GM12878 (cell line): Measurements from ENCODE around the gene ANKS1A. TPM values are rescaled to one million over a fixed set of nuclear protein-coding genes. Genes with fewer than 3 reads are reported as not detected.

Experiments used
- ATAC-seq: fragments of 200-7000 bp; cut with Tn5 transposase; 3 replicates; pipeline ENCODE4 v1.9.1; 2020; ENCODE audit warnings: mild to moderate bottlenecking, moderate library complexity
- BruUV-seq: library from RNA; stranded (reverse); fragments of 400-500 nt; replicated peaks from 2 replicates; lab custom pipeline; 2021; lab: Mats Ljungman, UMichigan
- CTCF ChIA-PET: fragments of 300-600 bp; sonication (Branson Sonifier 250); formaldehyde crosslinking; extraction: SDS; loops from one replicate; lab custom pipeline; 2021; ENCODE audit warnings: inconsistent platforms; lab: Yijun Ruan, JAX
- POLR2A ChIA-PET: fragments of 350-600 bp; formaldehyde crosslinking; extraction: SDS; loops from one replicate; lab custom pipeline; 2021; ENCODE audit warnings: inconsistent platforms; lab: Charles Lee
- RAD21 ChIA-PET: fragments of 300-600 bp; sonication (Branson Sonifier 250); formaldehyde crosslinking; loops from one replicate; lab custom pipeline; 2023; ENCODE audit warnings: antibody characterized with exemption; ENCODE audit not compliant: unreplicated experiment; lab: Charles Lee
- SMC1A ChIA-PET: fragments of 300-600 bp; sonication (Branson Sonifier 250); formaldehyde crosslinking; loops from one replicate; lab custom pipeline; 2023; ENCODE audit not compliant: unreplicated experiment, uncharacterized antibody; lab: Charles Lee
- DNase-seq: peaks from one replicate; pipeline ENCODE4 v3.0.0-alpha.2; 2011; ENCODE audit warnings: low read depth, low spot score
- FAIRE-seq: peaks from 3 replicates; lab custom pipeline; 2011; peaks lifted over from hg19 to GRCh38; lab: Jason Lieb, UNC
- H2AFZ ChIP-seq: 2 replicates; pipeline ENCODE4 v1.6.0; 2011; ENCODE audit warnings: low read depth, low read length, control low read depth; ENCODE audit not compliant: control insufficient read depth
- H3K27ac ChIP-seq: 2 replicates; pipeline ENCODE4 v1.5.1; 2011; ENCODE audit warnings: control low read depth; ENCODE audit not compliant: control insufficient read depth, insufficient read depth
- H3K27me3 ChIP-seq, 2 experiments: replicated peaks in 1 of 2; 2 replicates each; pipeline versions ENCODE4 v1.6.0 to v1.6.1; 2011; ENCODE audit warnings: low read length in 1 of 2; ENCODE audit not compliant: control insufficient read depth in 2 of 2, insufficient read depth in 2 of 2
- H3K36me3 ChIP-seq, 2 experiments: 2 replicates each; pipeline ENCODE4 v1.5.1; 2011; ENCODE audit warnings: low read length in 1 of 2; ENCODE audit not compliant: control insufficient read depth in 2 of 2, insufficient read depth in 2 of 2
- H3K4me1 ChIP-seq: 2 replicates; pipeline ENCODE4 v1.6.1; 2011; ENCODE audit warnings: mild to moderate bottlenecking, low read length, moderate library complexity, mixed read lengths; ENCODE audit not compliant: control insufficient read depth, insufficient read depth
- H3K4me2 ChIP-seq: 2 replicates; pipeline ENCODE4 v1.6.0; 2011; ENCODE audit warnings: control low read depth; ENCODE audit not compliant: control insufficient read depth, insufficient read depth
- H3K4me3 ChIP-seq: fragments of 200-600 bp; sonication (generic); 2 replicates; pipeline ENCODE4 v1.5.1; 2016
- H3K79me2 ChIP-seq: 2 replicates; pipeline ENCODE4 v1.6.0; 2011; ENCODE audit warnings: low read length; ENCODE audit not compliant: control insufficient read depth, insufficient read depth
- H3K9ac ChIP-seq: 2 replicates; pipeline ENCODE4 v1.8.0; 2011; ENCODE audit warnings: low read length, control low read depth, mixed read lengths; ENCODE audit not compliant: control insufficient read depth, insufficient read depth
- H3K9me3 ChIP-seq: replicated peaks from 3 replicates; pipeline ENCODE4 v1.5.1; 2011; ENCODE audit warnings: mild to moderate bottlenecking, low read length; ENCODE audit not compliant: control insufficient read depth, insufficient read depth
- H4K20me1 ChIP-seq: 2 replicates; pipeline ENCODE4 v1.6.0; 2011; ENCODE audit not compliant: control insufficient read depth, insufficient read depth
- CHD1 ChIP-seq: IDR thresholded peaks from 2 replicates; pipeline ENCODE4 v1.6.1; 2012; ENCODE audit warnings: low read depth, low read length, improper control_type of control experiment
- EZH2 ChIP-seq: IDR thresholded peaks from 2 replicates; pipeline ENCODE4 v1.6.1; 2012; ENCODE audit warnings: low read depth, mild to moderate bottlenecking, control low read depth, inconsistent platforms, low read length, borderline replicate concordance; ENCODE audit not compliant: control insufficient read depth
- HCFC1 ChIP-seq: fragments of 150-350 bp; IDR thresholded peaks from 2 replicates; pipeline ENCODE4 v1.6.1; 2014; ENCODE audit warnings: low read length
- IKZF2 ChIP-seq, 2 experiments: fragments of 450-650 bp; IDR thresholded peaks; 2 replicates each; pipeline ENCODE4 v1.6.1; 2017; ENCODE audit warnings: mild to moderate bottlenecking in 2 of 2, moderate library complexity in 2 of 2
- JUNB ChIP-seq: IDR thresholded peaks from 2 replicates; pipeline ENCODE4 v1.6.1; 2016; ENCODE audit warnings: antibody characterized with exemption, mild to moderate bottlenecking
- LARP7 ChIP-seq: fragments of 450-650 bp; IDR thresholded peaks from 2 replicates; pipeline ENCODE4 v1.6.1; 2017; ENCODE audit warnings: mild to moderate bottlenecking
- MEF2B ChIP-seq: fragments of 450-650 bp; IDR thresholded peaks from 2 replicates; pipeline ENCODE4 v1.6.1; 2018; ENCODE audit warnings: mild to moderate bottlenecking, moderate library complexity; ENCODE audit not compliant: partially characterized antibody, poor library complexity, severe bottlenecking
- NFIC ChIP-seq: IDR thresholded peaks from 2 replicates; pipeline ENCODE4 v1.6.1; 2012; ENCODE audit warnings: low read depth, mild to moderate bottlenecking, inconsistent platforms, low read length, moderate library complexity
- PAX8 ChIP-seq: fragments of 450-650 bp; IDR thresholded peaks from 2 replicates; pipeline ENCODE4 v1.6.1; 2017; ENCODE audit warnings: mild to moderate bottlenecking, moderate library complexity
- RAD21 ChIP-seq: IDR thresholded peaks from 2 replicates; pipeline ENCODE4 v1.6.1; 2011; ENCODE audit warnings: mild to moderate bottlenecking, low read depth, low read length, moderate library complexity; ENCODE audit not compliant: insufficient read depth
- RCOR1 ChIP-seq: conservative IDR thresholded peaks from 2 replicates; pipeline ENCODE4 v1.6.1; 2012; ENCODE audit warnings: low read depth, low read length, improper control_type of control experiment
- SREBF1 ChIP-seq: IDR thresholded peaks from 2 replicates; pipeline ENCODE4 v1.6.1; 2012; ENCODE audit warnings: mild to moderate bottlenecking, low read length
- SUPT20H ChIP-seq: IDR thresholded peaks from 2 replicates; pipeline ENCODE4 v1.6.1; 2011; ENCODE audit warnings: low read depth, mild to moderate bottlenecking, low read length, moderate library complexity, borderline replicate concordance; ENCODE audit not compliant: control insufficient read depth
- WGBS: methylation state at CpG from one replicate; pipeline ENCODE4 v1.1.6; 2016; ENCODE audit warnings: low lambda C conversion rate; ENCODE audit not compliant: insufficient replicate concordance, insufficient coverage; ENCODE audit errors: missing lambda C conversion rate; 5-methylcytosine and 5-hydroxymethylcytosine counted together
- in situ Hi-C: fragments of 300-500 bp; cut with MboI; formaldehyde crosslinking; loops from 9 replicates; pipeline ENCODE4 v1.14.3; 2018; ENCODE audit warnings: mixed read lengths
- intact Hi-C: fragments of 100-400 bp; cut with micrococcal nuclease; formaldehyde crosslinking; loops from one replicate; pipeline ENCODE4 v1.14.2; 2022; ENCODE audit not compliant: unreplicated experiment
- polyA plus RNA-seq, 11 experiments: library from polyadenylated mRNA; depleted of rRNA in 4 of 11; unstranded in 6 of 11; stranded (reverse) in 5 of 11; fragments of >200 nt; fragmentation: Nextera tagmentation in 4 of 11; fragmentation: Illumina TruSeq in 1 of 11; extraction: Ambion mirVana in 4 of 11; extraction: Trizol in 1 of 11; gene quantifications; 1 replicate in 1 of 11; 2 replicates in 10 of 11; pipeline versions ENCODE4 v1.2.1 to v1.2.3, GENCODE V29; 2011 to 2016; ENCODE audit warnings: inconsistent platforms in 2 of 11, missing spikeins in 2 of 11, low read depth in 1 of 11
- total RNA-seq, 4 experiments: library from RNA; depleted of rRNA in 3 of 4; stranded (reverse); fragments of >200 nt in 3 of 4; fragmentation: Illumina TruSeq in 1 of 4; extraction: Trizol in 1 of 4; gene quantifications; 2 replicates each; pipeline versions ENCODE4 v1.2.1 to v1.2.3, GENCODE V29; 2013 to 2021
- TF ChIP-seq, protein P1 (sequence below): IDR thresholded peaks from 2 replicates; pipeline ENCODE4 v1.6.1; 2012; ENCODE audit warnings: low read length, inconsistent platforms
- TF ChIP-seq, protein P2 (sequence below): IDR thresholded peaks from 2 replicates; pipeline ENCODE4 v1.6.1; 2011; ENCODE audit warnings: borderline replicate concordance, low read depth, mild to moderate bottlenecking, moderate library complexity, low read length; ENCODE audit not compliant: insufficient read depth, poor library complexity, severe bottlenecking

The ANKS1A gene
- total and polyA plus RNA-seq, 10 of the 15 experiments (the other 5 are each of a cell fraction or from before 2014, with no cell fraction given): 0.60 to 7.0 (median 3.0) TPM

DNA sequence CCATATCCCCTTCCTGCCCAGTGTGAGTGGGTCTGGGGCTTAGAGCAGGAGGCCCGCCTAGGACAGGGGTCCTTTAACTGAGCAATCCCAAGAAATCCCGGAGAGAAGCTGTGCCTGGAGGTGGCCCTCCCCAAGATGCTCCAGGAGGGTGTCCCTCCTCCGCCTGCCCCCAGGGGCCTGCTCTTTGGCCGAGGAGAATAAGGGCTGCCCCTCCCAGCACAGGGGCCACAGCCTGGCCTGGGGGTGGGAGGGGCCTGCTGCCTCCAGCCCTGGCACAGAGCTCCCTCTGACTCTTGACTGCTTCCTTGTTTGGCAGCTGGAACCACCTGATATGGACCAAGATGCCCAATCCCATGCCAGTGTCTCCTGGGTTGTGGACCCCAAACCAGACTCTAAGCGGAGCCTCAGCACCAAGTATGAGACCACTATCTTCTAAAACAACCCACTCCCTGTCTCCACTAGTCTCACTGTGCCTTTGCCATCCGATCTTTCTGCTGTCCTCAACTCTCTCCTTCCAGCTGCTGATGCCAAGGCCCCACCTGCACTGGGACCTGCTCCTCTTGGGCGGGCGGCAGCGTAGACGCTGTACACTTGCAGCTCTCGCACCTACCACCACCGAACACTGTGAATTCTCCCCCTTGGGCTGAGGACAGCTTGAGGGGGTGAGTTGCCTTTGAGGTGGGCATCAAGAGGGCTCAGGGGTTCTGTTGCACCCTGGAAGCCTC lies 197.7 kb downstream of the ANKS1A start:
- no TSS peak for BruUV-seq
- no peak for TF ChIP-seq NFIC
- no peak for TF ChIP-seq HCFC1
- TF ChIP-seq LARP7: no peak
- no peak for TF ChIP-seq CHD1
- TF ChIP-seq EZH2: no peak
- TF ChIP-seq, protein P1, sequence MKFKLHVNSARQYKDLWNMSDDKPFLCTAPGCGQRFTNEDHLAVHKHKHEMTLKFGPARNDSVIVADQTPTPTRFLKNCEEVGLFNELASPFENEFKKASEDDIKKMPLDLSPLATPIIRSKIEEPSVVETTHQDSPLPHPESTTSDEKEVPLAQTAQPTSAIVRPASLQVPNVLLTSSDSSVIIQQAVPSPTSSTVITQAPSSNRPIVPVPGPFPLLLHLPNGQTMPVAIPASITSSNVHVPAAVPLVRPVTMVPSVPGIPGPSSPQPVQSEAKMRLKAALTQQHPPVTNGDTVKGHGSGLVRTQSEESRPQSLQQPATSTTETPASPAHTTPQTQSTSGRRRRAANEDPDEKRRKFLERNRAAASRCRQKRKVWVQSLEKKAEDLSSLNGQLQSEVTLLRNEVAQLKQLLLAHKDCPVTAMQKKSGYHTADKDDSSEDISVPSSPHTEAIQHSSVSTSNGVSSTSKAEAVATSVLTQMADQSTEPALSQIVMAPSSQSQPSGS: no peak
- TF ChIP-seq MEF2B: no peak
- no peak for TF ChIP-seq SUPT20H
- no peak for TF ChIP-seq RAD21
- TF ChIP-seq, protein P2, sequence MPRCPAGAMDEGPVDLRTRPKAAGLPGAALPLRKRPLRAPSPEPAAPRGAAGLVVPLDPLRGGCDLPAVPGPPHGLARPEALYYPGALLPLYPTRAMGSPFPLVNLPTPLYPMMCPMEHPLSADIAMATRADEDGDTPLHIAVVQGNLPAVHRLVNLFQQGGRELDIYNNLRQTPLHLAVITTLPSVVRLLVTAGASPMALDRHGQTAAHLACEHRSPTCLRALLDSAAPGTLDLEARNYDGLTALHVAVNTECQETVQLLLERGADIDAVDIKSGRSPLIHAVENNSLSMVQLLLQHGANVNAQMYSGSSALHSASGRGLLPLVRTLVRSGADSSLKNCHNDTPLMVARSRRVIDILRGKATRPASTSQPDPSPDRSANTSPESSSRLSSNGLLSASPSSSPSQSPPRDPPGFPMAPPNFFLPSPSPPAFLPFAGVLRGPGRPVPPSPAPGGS: no peak
- TF ChIP-seq IKZF2 (IDR thresholded peaks at IDR 0.05): no peak
- TF ChIP-seq SREBF1: no peak
- no peak for TF ChIP-seq PAX8
- no peak for TF ChIP-seq RCOR1
- no peak for TF ChIP-seq JUNB
- in situ Hi-C loops (no loop called here), intact Hi-C loops (no loop called here)
- H3K9ac ChIP-seq: no peak overlapping the region
- no peak for DNase-seq
- H3K4me3 ChIP-seq: no peak overlapping the region
- no peaks in the 10 kb centered on the region for H3K4me1 ChIP-seq
- ChIA-PET POLR2A (no interaction called here), CTCF (interaction anchor here (0.6 kb wide), 1 partner anchor 115 kb away, joined by 4 read pairs; no protein-coding TSS in a partner anchor), RAD21 (no interaction called here), SMC1A (no interaction called here)
- no peak for ATAC-seq
- no peak overlapping the region for H3K27ac ChIP-seq
- WGBS: 88% methylated on average over 12 of the region's 12 CpGs
- FAIRE-seq: no peak
- no peaks in the 10 kb centered on the region for H3K79me2 ChIP-seq
- no peaks in the 10 kb centered on the region; a peak in 2 of 4 replicates for H3K36me3 ChIP-seq
- H3K27me3 ChIP-seq: no peaks in the 10 kb centered on the region
- H3K4me2 ChIP-seq: no peak overlapping the region
- no peak overlapping the region for H2AFZ ChIP-seq
- H4K20me1 ChIP-seq: no peaks in the 10 kb centered on the region
- H3K9me3 ChIP-seq: no peaks in the 10 kb centered on the region
